ENCODE measurements around the gene SP2.
"Not testable (repeated sequence)": the region's sequence is repeated elsewhere in the genome, so short reads cannot be mapped to it uniquely, and the experiment has no call there.

The SP2 gene

DNA sequence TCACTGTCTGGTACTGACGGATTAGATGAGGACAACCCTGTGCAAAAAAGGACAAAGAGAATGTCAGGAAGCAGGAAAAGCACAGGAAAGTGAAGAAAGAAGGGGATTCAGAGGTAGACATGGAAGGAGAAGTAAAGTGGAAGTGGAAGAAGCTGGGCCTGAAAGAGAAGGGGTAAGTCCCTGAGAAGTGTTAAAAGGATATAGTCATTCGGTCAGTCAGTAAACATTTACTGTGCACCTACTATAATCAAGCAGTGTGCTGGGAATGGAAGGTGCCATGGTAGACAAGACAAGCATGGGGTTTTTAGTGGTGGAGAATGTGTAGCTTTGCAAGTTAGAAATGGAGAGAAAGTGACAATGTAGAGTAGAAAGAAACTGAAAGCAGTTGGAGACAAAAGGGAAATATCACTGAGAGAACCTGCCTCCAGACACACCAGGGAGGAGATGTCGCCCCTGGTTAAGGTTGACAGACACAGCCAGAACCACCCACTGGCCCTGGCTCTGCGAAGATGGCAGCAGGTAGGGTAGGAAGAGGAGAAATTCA is 4.4 kb upstream of the SP2 start:
- no peak for DNase-seq (ENCODE audit: low read depth)

- no peak for DNase-seq (ENCODE audit: low read depth)
Measured at GRCh38 chr17:47894498-47895346, 1.3 kb upstream of the SP2 start.

DNA sequence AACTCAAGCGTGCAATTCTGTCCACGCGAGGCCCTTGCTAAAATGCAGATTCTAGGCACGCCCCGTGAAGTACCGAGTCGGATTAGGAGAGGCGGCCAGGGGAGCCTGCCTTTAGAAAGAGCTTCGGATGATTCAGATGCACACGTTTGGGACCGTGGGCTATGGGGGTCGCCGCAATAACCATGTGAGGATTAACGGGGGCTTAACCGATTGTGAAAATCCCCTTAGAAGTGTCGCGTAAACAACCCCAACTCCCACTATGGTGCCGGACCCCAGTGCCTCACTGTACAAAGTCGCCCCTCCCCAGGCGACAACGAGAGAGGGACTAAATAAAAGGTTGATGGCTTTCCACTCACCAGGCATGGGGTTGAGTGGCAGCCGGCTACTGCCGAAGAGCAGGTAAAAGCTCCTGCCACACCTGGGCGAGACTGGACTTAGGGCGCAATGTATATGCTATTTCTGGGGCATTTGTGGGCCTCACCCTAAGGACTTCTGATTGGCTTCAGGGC is 635 bp upstream of the SP2 start:
- DNase-seq (ENCODE audit: low read depth), result no peak

GRCh38 chr17:47896672-47897490 is 845 bp downstream of the SP2 start:
- no peak for DNase-seq (ENCODE audit: low read depth)

GRCh38 chr17:47897561-47897960 is 1.5 kb downstream of the SP2 start:
- no peak for DNase-seq (ENCODE audit: low read depth)

DNA sequence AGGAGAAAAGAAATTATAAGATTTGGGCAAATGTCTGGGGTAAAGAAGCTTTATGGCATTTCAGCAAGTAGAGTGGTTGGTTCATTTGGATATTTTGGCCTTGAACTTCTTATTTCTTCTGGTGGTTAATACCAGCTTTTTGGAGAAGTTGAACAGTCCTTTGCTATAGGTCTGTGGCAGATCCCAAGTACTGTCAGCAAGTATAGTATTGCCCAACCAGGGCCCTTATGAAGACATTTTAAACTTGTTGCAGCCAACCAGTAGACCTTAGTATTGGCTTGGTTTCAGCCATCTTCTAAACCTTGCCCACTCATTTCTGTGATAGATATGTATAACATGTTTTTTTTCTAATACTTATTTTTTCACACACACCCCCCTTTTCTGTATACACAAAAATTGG is 2.2 kb downstream of the SP2 start:
- no peak for DNase-seq (ENCODE audit: low read depth)

GRCh38 chr17:47899643-47900042 is 3.6 kb downstream of the SP2 start:
- no peak for DNase-seq (ENCODE audit: low read depth)

- no peak for DNase-seq (ENCODE audit: low read depth)
Measured at GRCh38 chr17:47901423-47901822, 5.4 kb downstream of the SP2 start.

GRCh38 chr17:47902039-47902744 is 6.2 kb downstream of the SP2 start:
- no peak for DNase-seq (ENCODE audit: low read depth)

DNA sequence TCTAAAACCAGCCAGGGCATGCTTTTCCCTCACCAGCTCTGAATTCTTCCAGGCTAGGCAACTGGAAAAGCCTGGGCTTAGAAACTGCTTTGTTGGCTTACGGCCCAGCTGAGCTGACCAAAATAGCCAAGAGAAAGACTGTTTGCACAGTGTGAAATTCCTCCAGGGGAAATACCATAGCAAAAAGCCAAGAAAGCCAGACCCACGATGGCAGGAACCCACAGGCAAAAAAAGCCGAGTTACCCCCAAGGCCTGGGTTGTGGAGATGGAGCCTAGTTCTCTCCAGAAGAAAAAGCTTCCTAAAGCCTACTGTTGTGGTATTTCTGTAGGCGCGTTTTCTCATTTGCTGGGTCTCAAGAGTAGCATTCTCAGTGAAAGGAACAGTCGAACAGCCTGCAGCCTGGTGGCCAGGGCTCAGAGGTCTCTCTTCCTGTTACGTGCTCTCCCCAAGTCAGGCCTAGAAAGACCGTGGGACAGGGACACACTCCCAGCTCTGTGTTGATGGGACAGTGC is 9.2 kb downstream of the SP2 start:
- DNase-seq (ENCODE audit: low read depth), result no peak

DNA sequence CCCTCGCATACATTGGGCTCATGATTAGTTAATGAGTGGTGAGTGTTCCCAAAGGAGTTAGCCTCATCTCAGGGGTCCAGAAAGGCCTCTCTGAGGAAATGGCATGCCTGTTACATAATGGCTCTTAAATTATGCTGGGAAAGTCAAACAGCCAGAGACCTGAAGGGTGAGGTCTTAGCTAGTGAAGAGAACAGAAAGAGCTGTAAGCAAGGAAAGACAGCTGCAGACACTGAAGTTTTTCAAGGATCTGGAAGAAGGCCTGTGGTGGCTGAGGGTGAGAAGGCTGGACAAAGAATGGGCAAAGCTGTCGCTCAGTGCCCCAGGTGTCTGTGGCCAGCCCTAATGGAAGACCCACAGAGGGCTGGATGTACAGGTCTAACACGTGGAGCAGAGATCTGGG is 10.4 kb downstream of the SP2 start:
- DNase-seq (ENCODE audit: low read depth), result no peak

GRCh38 chr17:47907932-47908562 is 12.0 kb downstream of the SP2 start:
- no peak for DNase-seq (ENCODE audit: low read depth)

DNA sequence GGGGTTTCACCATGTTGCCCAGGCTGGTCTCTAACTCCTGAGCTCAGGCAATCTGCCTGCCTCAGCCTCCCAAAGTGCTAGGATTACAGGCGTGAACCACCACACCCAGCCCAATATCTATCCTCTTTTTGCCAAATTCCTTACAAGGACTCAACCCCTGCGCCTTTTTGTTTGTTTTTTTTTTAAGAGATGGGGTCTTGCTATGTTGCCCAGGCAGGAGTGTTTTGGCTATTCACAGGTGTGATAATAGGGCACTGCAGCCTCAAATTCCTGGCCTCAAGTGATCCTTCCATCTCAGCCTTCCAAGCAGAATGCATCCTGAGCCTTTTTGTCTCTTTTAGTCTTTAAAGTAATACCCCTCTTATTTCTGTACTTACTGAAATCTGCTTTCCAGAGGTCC is 17.0 kb downstream of the SP2 start:
- DNase-seq (ENCODE audit: low read depth), result no peak

GRCh38 chr17:47914306-47914948 is 18.4 kb downstream of the SP2 start:
- no peak for DNase-seq (ENCODE audit: low read depth)

DNA sequence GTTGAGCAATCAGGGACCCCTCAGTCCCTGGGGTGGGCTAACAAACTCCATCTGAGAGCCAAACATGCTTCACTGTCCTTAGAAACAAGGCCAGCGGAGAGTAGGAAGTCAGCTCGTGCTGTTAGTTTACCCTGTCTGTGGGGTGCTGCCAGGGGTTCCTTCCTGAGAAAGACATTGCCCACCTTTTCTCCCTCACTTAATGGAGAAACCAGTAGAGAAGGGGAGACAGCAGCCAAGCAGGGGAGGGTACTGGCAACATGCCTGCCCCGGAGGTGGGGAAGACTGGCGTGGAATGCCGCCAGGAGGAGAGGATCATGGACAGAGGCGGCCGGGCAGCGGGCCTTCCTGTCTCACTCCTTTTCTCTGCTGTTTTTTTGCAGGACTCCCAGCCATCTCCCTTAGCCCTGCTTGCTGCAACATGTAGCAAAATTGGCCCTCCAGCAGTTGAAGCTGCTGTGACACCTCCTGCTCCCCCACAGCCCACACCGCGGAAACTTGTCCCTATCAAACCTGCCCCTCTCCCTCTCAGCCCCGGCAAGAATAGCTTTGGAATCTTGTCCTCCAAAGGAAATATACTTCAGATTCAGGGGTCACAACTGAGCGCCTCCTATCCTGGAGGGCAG is 19.9 kb downstream of the SP2 start:
- DNase-seq (ENCODE audit: low read depth), result no peak

DNA sequence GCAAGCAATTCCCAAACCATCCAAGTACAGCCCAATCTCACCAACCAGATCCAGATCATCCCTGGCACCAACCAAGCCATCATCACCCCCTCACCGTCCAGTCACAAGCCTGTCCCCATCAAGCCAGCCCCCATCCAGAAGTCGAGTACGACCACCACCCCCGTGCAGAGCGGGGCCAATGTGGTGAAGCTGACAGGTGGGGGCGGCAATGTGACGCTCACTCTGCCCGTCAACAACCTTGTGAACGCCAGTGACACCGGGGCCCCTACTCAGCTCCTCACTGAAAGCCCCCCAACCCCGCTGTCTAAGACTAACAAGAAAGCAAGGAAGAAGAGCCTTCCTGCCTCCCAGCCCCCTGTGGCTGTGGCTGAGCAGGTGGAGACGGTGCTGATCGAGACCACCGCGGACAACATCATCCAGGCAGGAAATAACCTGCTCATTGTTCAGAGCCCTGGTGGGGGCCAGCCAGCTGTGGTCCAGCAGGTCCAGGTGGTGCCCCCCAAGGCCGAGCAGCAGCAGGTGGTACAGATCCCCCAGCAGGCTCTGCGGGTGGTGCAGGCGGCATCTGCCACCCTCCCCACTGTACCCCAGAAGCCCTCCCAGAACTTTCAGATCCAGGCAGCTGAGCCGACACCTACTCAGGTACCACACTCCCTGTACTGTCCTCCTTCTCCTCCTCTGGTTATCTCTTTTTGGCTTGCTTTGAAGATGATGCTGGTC is 20.6 kb downstream of the SP2 start:
- no peak for DNase-seq (ENCODE audit: low read depth)

- DNase-seq (ENCODE audit: low read depth), result no peak
Measured at GRCh38 chr17:47917581-47917980, 21.5 kb downstream of the SP2 start.

DNA sequence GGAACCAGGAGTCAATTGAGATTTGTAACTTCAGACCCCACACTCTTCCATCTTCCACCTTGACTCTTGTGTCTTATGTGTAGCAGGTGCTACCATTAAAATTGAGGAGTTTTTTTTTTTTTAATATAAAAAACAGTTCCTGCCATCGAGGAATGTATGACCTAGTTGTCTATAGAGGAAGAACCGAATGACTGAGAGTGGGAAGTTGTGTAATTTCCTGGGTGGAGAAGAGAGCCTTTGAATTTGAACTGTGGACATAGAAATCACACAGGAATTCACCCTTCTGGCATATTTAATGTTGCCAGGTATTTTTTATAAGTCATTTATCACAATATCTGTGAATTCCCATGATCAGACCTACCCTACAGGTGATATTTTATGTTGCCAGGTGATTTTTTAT is 22.0 kb downstream of the SP2 start:
- no peak for DNase-seq (ENCODE audit: low read depth)

- DNase-seq (ENCODE audit: low read depth), result no peak
Measured at GRCh38 chr17:47918991-47919390, 23.0 kb downstream of the SP2 start.

- not testable (repeated sequence) for DNase-seq (ENCODE audit: low read depth)
Measured at GRCh38 chr17:47919889-47920288, 23.9 kb downstream of the SP2 start.

All from activated T-helper 1 cell treated with Interleukin-2 at 50 U/mL for 16 hours (primary cell).